Kidney (tissue), 14 donors: Measurements from ENCODE around the gene OR8G1. TPM values are rescaled to one million over a fixed set of nuclear protein-coding genes. Genes with fewer than 3 reads are reported as not detected.
"Not testable (repeated sequence)": the region's sequence is repeated elsewhere in the genome, so short reads cannot be mapped to it uniquely, and the experiment has no call there.

Experiments used
- DNase-seq, 5 donors: peaks; one replicate each; pipeline ENCODE4 v3.0.0-alpha.2; 2013 to 2020
- FAIRE-seq: peaks from 2 replicates; lab custom pipeline; 2012; peaks lifted over from hg19 to GRCh38; lab: Jason Lieb, UNC
- H3K27ac ChIP-seq, 2 donors: one replicate each; pipeline ENCODE4 v1.7.0; 2013; ENCODE audit warnings: low read depth in 2 of 2, low read length in 2 of 2, inconsistent platforms in 1 of 2
- H3K27me3 ChIP-seq: one replicate; pipeline ENCODE4 v1.7.1; 2013; ENCODE audit warnings: low read length, inconsistent platforms; ENCODE audit not compliant: control insufficient read depth, insufficient read depth
- H3K36me3 ChIP-seq, 3 donors: one replicate each; pipeline versions ENCODE4 v1.7.0 to v1.7.1; 2013; ENCODE audit warnings: low read length in 3 of 3, control low read depth in 1 of 3, inconsistent platforms in 1 of 3; ENCODE audit not compliant: insufficient read depth in 3 of 3, control insufficient read depth in 2 of 3
- H3K4me1 ChIP-seq, 3 donors: one replicate each; pipeline versions ENCODE4 v1.7.0 to v1.7.1; 2013; ENCODE audit warnings: low read length in 3 of 3, inconsistent platforms in 1 of 3, low read depth in 1 of 3; ENCODE audit not compliant: control insufficient read depth in 2 of 3, insufficient read depth in 2 of 3
- H3K4me3 ChIP-seq, 3 donors: one replicate each; pipeline versions ENCODE4 v1.7.0 to v1.8.1; 2013; ENCODE audit warnings: low read length in 3 of 3, control low read depth in 1 of 3, inconsistent platforms in 1 of 3
- H3K9ac ChIP-seq, 3 donors: one replicate each; pipeline versions ENCODE4 v1.7.0 to v1.7.1; 2013; ENCODE audit warnings: low read length in 3 of 3, control low read depth in 1 of 3, inconsistent platforms in 1 of 3
- H3K9me3 ChIP-seq, 3 donors: one replicate each; pipeline versions ENCODE4 v1.7.0 to v1.7.1; 2013; ENCODE audit warnings: low read length in 3 of 3, control low read depth in 1 of 3, inconsistent platforms in 1 of 3; ENCODE audit not compliant: control insufficient read depth in 2 of 3, insufficient read depth in 1 of 3
- CTCF ChIP-seq: IDR thresholded peaks from 3 replicates; pipeline ENCODE4 v1.5.1; 2012; ENCODE audit warnings: mild to moderate bottlenecking, moderate library complexity, borderline replicate concordance; ENCODE audit not compliant: insufficient read depth; ENCODE audit errors: extremely low read depth
- intact Hi-C: fragments of 100-400 bp; cut with DNase I; formaldehyde crosslinking; loops from one replicate; pipeline ENCODE4 v1.11.1; 2022
- polyA plus RNA-seq: library from polyadenylated mRNA; stranded (reverse); fragments of 350-450 nt; fragmentation: Illumina TruSeq; extraction: RNeasy Lipid Tissue Mini Kit (QIAGEN cat#74804); gene quantifications from one replicate; pipeline ENCODE4 v1.2.3, GENCODE V29; 2014; ENCODE audit warnings: low read depth, low replicate concordance; ENCODE audit not compliant: insufficient read depth
- total RNA-seq: library from RNA; stranded (reverse); fragmentation: NEBNext Ultra II Directional; extraction: Animal tissue kit (Norgen Biotek cat#: 25700); gene quantifications from one replicate; pipeline ENCODE4 v1.2.1, GENCODE V29; 2021
- donor health status: control.
- donor health status: control.
- donor health status: control.
- donor health status: control.
- donor health status: control.
- donor health status: DM: yes; HTN: yes; CAD: no.
- donor health status: Normal renal cell carcinoma (clear cell type).

OR8G1 gene
- total and polyA plus RNA-seq, 2 donors from 2014 or later: not detected

GRCh38 chr11:124225471-124225870 lies 15.4 kb upstream of the OR8G1 start:
- no peaks in the 10 kb centered on the region for H3K4me1 ChIP-seq

DNA sequence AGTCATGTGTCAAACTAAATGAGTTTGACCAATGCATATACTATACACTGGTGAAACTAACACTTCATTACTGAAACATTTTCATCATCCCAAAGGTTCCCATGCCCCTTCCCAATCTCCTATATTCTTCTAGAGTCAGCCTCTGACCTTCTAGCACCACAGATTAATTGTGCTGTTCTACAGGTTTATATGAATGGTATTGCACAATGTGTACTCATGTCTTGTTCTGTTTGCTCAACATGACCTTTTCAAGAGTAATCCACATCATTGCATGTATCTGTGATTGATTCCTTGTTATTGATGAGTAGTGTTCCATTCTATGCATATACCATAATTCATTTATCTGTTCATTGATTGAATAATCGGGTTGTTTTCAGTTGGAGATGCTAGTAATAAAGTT lies 7.5 kb upstream of the OR8G1 start:
- no peaks in the 10 kb centered on the region for H3K9me3 ChIP-seq
- intact Hi-C loops: no loop called here
- no peaks in the 10 kb centered on the region for H3K27me3 ChIP-seq
- H3K27ac ChIP-seq: no peak overlapping the region
- TF ChIP-seq CTCF: no peak
- H3K4me3 ChIP-seq: no peak overlapping the region
- no peak for DNase-seq
- H3K4me1 ChIP-seq: no peaks in the 10 kb centered on the region
- H3K9ac ChIP-seq: no peak overlapping the region
- no peaks in the 10 kb centered on the region for H3K36me3 ChIP-seq
- no peak for FAIRE-seq

More at GRCh38 chr11:124225471-124225870, 15.4 kb upstream of the OR8G1 start:
- H3K27me3 ChIP-seq: no peaks in the 10 kb centered on the region
- no peaks in the 10 kb centered on the region for H3K9me3 ChIP-seq
- no peak for TF ChIP-seq CTCF
- no peak overlapping the region for H3K4me3 ChIP-seq
- intact Hi-C loops: no loop called here
- H3K27ac ChIP-seq: no peak overlapping the region
- FAIRE-seq (no peak), DNase-seq (no peak)
- H3K36me3 ChIP-seq: no peaks in the 10 kb centered on the region
- no peak overlapping the region for H3K9ac ChIP-seq

DNA sequence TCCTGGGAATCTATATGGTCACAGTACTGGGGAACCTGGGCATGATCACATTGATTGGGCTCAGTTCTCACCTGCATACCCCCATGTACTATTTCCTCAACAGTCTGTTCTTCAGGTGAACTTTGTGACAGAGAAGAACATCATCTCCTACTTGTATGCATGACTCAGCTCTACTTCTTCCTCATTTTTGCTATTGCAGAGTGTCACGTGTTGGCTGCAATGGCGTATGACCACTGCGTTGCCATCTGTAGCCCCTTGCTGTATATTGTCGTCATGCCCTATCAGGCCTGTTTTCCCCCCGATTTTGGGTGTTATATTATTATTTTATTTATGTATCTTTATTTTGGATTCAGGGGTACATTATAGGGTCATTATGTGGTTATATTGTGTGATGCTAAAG lies 2.4 kb upstream of the OR8G1 start:
- DNase-seq (no peak), FAIRE-seq (no peak)
- intact Hi-C loops: no loop called here
- H3K27ac ChIP-seq: no peak overlapping the region
- no peak overlapping the region for H3K4me3 ChIP-seq
- no peaks in the 10 kb centered on the region for H3K27me3 ChIP-seq
- TF ChIP-seq CTCF: no peak
- no peaks in the 10 kb centered on the region for H3K4me1 ChIP-seq
- H3K36me3 ChIP-seq: no peaks in the 10 kb centered on the region
- no peak overlapping the region for H3K9ac ChIP-seq
- no peaks in the 10 kb centered on the region for H3K9me3 ChIP-seq

- H3K27ac ChIP-seq, H3K9ac ChIP-seq, H3K4me3 ChIP-seq, DNase-seq, H3K9me3 ChIP-seq, intact Hi-C loops, H3K27me3 ChIP-seq, FAIRE-seq, H3K4me1 ChIP-seq, H3K36me3 ChIP-seq: not testable (repeated sequence)
These were observed 9.0 kb downstream of the OR8G1 start for GRCh38 chr11:124249869-124250268.
